ENCODE measurements around the gene PIP4K2B. TPM values are rescaled to one million over a fixed set of nuclear protein-coding genes. Genes with fewer than 3 reads are reported as not detected.

The PIP4K2B gene
- total and polyA plus RNA-seq, 9 of the 15 experiments (the other 6 are each of a cell fraction or from before 2014, with no cell fraction given): 3.7 to 29.9 (median 23.0) TPM

- TF ChIP-seq, protein P1, sequence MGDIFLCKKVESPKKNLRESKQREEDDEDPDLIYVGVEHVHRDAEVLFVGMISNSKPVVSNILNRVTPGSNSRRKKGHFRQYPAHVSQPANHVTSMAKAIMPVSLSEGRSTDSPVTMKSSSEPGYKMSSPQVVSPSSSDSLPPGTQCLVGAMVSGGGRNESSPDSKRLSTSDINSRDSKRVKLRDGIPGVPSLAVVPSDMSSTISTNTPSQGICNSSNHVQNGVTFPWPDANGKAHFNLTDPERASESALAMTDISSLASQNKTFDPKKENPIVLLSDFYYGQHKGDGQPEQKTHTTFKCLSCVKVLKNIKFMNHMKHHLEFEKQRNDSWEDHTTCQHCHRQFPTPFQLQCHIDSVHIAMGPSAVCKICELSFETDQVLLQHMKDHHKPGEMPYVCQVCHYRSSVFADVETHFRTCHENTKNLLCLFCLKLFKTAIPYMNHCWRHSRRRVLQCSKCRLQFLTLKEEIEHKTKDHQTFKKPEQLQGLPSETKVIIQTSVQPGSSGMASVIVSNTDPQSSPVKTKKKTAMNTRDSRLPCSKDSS (IDR thresholded peaks at IDR 0.05; ENCODE audit: low read depth, partially characterized antibody): no peak
- TF ChIP-seq DMBX1 (CRISPR knock-in tag; IDR thresholded peaks at IDR 0.05; ENCODE audit: borderline replicate concordance) (no peak), SAP30 (IDR thresholded peaks at IDR 0.05; ENCODE audit: borderline replicate concordance, insufficient read depth, low read depth, low read length, poor library complexity, severe bottlenecking) (no peak), SMARCA4 (IDR thresholded peaks at IDR 0.05) (peak; percentile 62), RHOXF2B (CRISPR knock-in tag; conservative IDR thresholded peaks at IDR 0.05) (no peak), ZNF695 (CRISPR knock-in tag; IDR thresholded peaks at IDR 0.05) (no peak), POLR3G (IDR thresholded peaks at IDR 0.05; ENCODE audit: extremely low read depth, insufficient read length, insufficient replicate concordance) (no peak), MITF (IDR thresholded peaks at IDR 0.05) (no peak), NELFE (IDR thresholded peaks at IDR 0.05; ENCODE audit: insufficient read depth, insufficient read length) (no peak), RB1 (IDR thresholded peaks at IDR 0.05; ENCODE audit: low read depth) (no peak), CC2D1A (IDR thresholded peaks at IDR 0.05) (peak; percentile 79), BHLHE40 (IDR thresholded peaks at IDR 0.05; ENCODE audit: low read length) (peak; percentile 37; the same call in 1 of the 2 replicates), TCF3 (CRISPR knock-in tag; IDR thresholded peaks at IDR 0.05) (no peak), MNT (conservative IDR thresholded peaks at IDR 0.05) (no peak), ZNF445 (CRISPR knock-in tag; IDR thresholded peaks at IDR 0.05; ENCODE audit: low read depth) (no peak), MAZ (CRISPR knock-in tag; conservative IDR thresholded peaks at IDR 0.05 in 1 of 2, IDR thresholded peaks at IDR 0.05 in 1 of 2) (peak in 1 of 2 experiments; percentile 24; a peak in 1 of 4 replicates), RBBP5 (IDR thresholded peaks at IDR 0.05; ENCODE audit: borderline replicate concordance, insufficient read depth, low read length, poor library complexity, severe bottlenecking) (no peak), PHF20 (IDR thresholded peaks at IDR 0.05; ENCODE audit: partially characterized antibody) (no peak), TAF7 (tag; IDR thresholded peaks at IDR 0.05) (no peak), RUNX1 (IDR thresholded peaks at IDR 0.05; ENCODE audit: low read depth) (no peak)
- TF ChIP-seq, protein P2, sequence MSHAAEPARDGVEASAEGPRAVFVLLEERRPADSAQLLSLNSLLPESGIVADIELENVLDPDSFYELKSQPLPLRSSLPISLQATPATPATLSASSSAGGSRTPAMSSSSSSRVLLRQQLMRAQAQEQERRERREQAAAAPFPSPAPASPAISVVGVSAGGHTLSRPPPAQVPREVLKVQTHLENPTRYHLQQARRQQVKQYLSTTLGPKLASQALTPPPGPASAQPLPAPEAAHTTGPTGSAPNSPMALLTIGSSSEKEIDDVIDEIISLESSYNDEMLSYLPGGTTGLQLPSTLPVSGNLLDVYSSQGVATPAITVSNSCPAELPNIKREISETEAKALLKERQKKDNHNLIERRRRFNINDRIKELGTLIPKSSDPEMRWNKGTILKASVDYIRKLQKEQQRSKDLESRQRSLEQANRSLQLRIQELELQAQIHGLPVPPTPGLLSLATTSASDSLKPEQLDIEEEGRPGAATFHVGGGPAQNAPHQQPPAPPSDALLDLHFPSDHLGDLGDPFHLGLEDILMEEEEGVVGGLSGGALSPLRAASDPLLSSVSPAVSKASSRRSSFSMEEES (CRISPR knock-in tag; IDR thresholded peaks at IDR 0.05): no peak
- TF ChIP-seq, protein P3, sequence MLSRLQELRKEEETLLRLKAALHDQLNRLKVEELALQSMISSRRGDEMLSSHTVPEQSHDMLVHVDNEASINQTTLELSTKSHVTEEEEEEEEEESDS (CRISPR knock-in tag; IDR thresholded peaks at IDR 0.05): no peak
These were observed 64.0 kb downstream of the PIP4K2B start (continued) for GRCh38 chr17:38735161-38735997.
